HepG2 (cell line): ENCODE data around the gene TMEM19. TPM values are rescaled to one million over a fixed set of nuclear protein-coding genes. Genes with fewer than 3 reads are reported as not detected.
A peak's percentile ranks its signal among the peaks of the same experiment; 100 is the strongest.

Experiments
- ASH2L ChIP-seq: fragments of 300-600, 200-600 bp; sonication (generic); IDR thresholded peaks from 2 replicates; pipeline ENCODE4 v1.7.0; 2017; ENCODE audit warnings: low read depth, mild to moderate bottlenecking, moderate library complexity, mixed read lengths, low read length; ENCODE audit not compliant: insufficient read length
- FOXK1 ChIP-seq: sonication (generic); formaldehyde crosslinking; IDR thresholded peaks from 2 replicates; pipeline ENCODE4 v1.4.0; 2020; ENCODE audit warnings: low read depth, missing genetic modification reagents, borderline replicate concordance
- GLI4 ChIP-seq: sonication (generic); formaldehyde crosslinking; IDR thresholded peaks from 2 replicates; pipeline ENCODE4 v1.5.1; 2020; ENCODE audit warnings: missing genetic modification reagents, mild to moderate bottlenecking, moderate library complexity, borderline replicate concordance
- HES4 ChIP-seq: sonication (generic); formaldehyde crosslinking; IDR thresholded peaks from 2 replicates; pipeline ENCODE4 v1.9.0; 2021; ENCODE audit warnings: mild to moderate bottlenecking, missing genetic modification reagents, borderline replicate concordance
- HNF4G ChIP-seq, 2 experiments: sonication (generic) in 1 of 2; formaldehyde crosslinking in 1 of 2; IDR thresholded peaks; 2 replicates each; pipeline versions ENCODE4 v1.4.0 to v1.6.1; 2011 to 2020; ENCODE audit warnings: borderline replicate concordance in 2 of 2, low read depth in 2 of 2, mild to moderate bottlenecking in 2 of 2, low read length in 1 of 2, missing genetic modification reagents in 1 of 2, moderate library complexity in 1 of 2
- HNRNPUL1 ChIP-seq: fragments of 200-400 bp; formaldehyde crosslinking; IDR thresholded peaks from 2 replicates; pipeline ENCODE4 v1.6.1; 2017; ENCODE audit warnings: low read depth, mild to moderate bottlenecking, low read length, moderate library complexity
- KAT8 ChIP-seq: IDR thresholded peaks from 2 replicates; pipeline ENCODE4 v1.6.1; 2016; ENCODE audit warnings: missing genetic modification reagents, missing compliant biosample characterization
- RBM22 ChIP-seq: fragments of 200-400 bp; formaldehyde crosslinking; optimal IDR thresholded peaks from 2 replicates; pipeline ENCODE3; 2017; ENCODE audit warnings: mild to moderate bottlenecking, low read length, moderate library complexity
- SMARCC2 ChIP-seq: fragments of 450-650 bp; IDR thresholded peaks from 2 replicates; pipeline ENCODE4 v1.6.1; 2017; ENCODE audit warnings: antibody characterized with exemption, mild to moderate bottlenecking
- ZNF274 ChIP-seq: sonication (generic); formaldehyde crosslinking; IDR thresholded peaks from 2 replicates; pipeline ENCODE4 v1.5.1; 2020; ENCODE audit warnings: mild to moderate bottlenecking, missing genetic modification reagents
- ZNF451 ChIP-seq: sonication (generic); formaldehyde crosslinking; IDR thresholded peaks from 2 replicates; pipeline ENCODE4 v1.5.0; 2020; ENCODE audit warnings: mild to moderate bottlenecking, missing genetic modification reagents
- ZNF713 ChIP-seq: sonication (generic); formaldehyde crosslinking; IDR thresholded peaks from 2 replicates; pipeline ENCODE4 v1.4.0; 2020; ENCODE audit warnings: mild to moderate bottlenecking, missing genetic modification reagents
- polyA plus RNA-seq, 8 experiments: library from polyadenylated mRNA; depleted of rRNA in 3 of 8; stranded (reverse) in 7 of 8; unstranded in 1 of 8; fragments of >200 nt; fragmentation: Illumina TruSeq in 4 of 8; extraction: Trizol in 4 of 8; gene quantifications; 2 replicates each; pipeline versions ENCODE4 v1.2.1 to v1.2.3, GENCODE V29; 2011 to 2016; ENCODE audit warnings: low read depth in 4 of 8, missing spikeins in 1 of 8, mixed read lengths in 1 of 8; ENCODE audit not compliant: insufficient read depth in 1 of 8
- total RNA-seq, 5 experiments: library from RNA; depleted of rRNA; stranded (reverse); fragments of >200 nt; fragmentation: Illumina TruSeq; extraction: Trizol; gene quantifications; 2 replicates each; pipeline ENCODE4 v1.2.3, GENCODE V29; 2016; ENCODE audit warnings: low read depth in 1 of 5
- TF ChIP-seq, protein P1 (sequence below): sonication (generic); formaldehyde crosslinking; IDR thresholded peaks from 2 replicates; pipeline ENCODE4 v1.4.0; 2020; ENCODE audit warnings: mild to moderate bottlenecking, missing genetic modification reagents, borderline replicate concordance
- TF ChIP-seq, protein P2 (sequence below): IDR thresholded peaks from 2 replicates; pipeline ENCODE4 v1.6.1; 2016; ENCODE audit warnings: low read depth, missing genetic modification reagents, missing compliant biosample characterization
- TF ChIP-seq, protein P3 (sequence below): sonication (generic); formaldehyde crosslinking; IDR thresholded peaks from 2 replicates; pipeline ENCODE4 v1.4.0; 2020; ENCODE audit warnings: missing genetic modification reagents

The TMEM19 gene
- total and polyA plus RNA-seq, 2 of the 13 experiments (the other 11 are each of a cell fraction or from before 2014, with no cell fraction given): 16.9 to 22.5 TPM

DNA sequence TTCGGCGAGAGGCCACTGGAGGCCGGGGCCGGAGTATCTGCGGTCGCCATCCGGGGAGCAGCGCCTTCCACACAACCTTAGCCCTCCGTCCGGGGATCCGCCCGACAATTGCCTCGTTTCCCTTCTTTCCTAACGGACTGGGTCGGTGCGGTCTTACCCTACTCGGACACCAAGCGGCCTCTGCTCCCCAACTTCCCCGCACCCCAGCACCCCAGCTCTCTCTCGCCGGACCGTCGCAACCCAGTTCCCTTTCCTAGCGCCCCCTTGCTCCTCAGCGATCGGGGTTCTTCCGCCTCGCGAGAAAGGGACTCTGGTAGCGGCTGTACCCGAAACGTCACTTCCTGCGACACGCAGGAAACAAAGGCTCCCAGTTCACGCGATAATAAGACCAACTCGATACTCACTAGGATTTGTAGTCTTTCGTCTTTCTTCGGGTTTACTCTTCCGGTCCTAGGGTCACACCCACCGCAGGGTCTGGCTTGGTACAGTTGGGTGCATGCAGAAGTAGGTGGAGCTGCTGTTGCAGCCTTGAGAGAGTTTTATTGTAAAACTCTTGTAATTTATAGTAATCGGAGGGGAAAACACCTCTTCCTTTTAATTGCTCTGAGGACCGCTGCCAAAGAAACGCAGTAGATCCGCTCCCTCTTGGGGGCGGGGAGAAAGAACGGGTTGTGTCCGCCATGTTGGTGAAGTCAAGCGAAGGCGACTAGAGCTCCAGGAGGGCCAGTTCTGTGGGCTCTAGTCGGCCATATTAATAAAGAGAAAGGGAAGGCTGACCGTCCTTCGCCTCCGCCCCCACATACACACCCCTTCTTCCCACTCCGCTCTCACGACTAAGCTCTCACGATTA, 22.1 kb upstream of the TMEM19 start, which contains the start of the genes THAP2 and ZFC3H1 (continued):
- peak; percentile 60 for TF ChIP-seq ASH2L
- no peak for TF ChIP-seq HNF4G (IDR thresholded peaks at IDR 0.05; ENCODE audit: borderline replicate concordance, low read depth, low read length)
- no peak; the same call in 1 of the 2 replicates for TF ChIP-seq HNF4G (CRISPR knock-in tag; IDR thresholded peaks at IDR 0.05; ENCODE audit: borderline replicate concordance, low read depth)
- TF ChIP-seq, protein P1, sequence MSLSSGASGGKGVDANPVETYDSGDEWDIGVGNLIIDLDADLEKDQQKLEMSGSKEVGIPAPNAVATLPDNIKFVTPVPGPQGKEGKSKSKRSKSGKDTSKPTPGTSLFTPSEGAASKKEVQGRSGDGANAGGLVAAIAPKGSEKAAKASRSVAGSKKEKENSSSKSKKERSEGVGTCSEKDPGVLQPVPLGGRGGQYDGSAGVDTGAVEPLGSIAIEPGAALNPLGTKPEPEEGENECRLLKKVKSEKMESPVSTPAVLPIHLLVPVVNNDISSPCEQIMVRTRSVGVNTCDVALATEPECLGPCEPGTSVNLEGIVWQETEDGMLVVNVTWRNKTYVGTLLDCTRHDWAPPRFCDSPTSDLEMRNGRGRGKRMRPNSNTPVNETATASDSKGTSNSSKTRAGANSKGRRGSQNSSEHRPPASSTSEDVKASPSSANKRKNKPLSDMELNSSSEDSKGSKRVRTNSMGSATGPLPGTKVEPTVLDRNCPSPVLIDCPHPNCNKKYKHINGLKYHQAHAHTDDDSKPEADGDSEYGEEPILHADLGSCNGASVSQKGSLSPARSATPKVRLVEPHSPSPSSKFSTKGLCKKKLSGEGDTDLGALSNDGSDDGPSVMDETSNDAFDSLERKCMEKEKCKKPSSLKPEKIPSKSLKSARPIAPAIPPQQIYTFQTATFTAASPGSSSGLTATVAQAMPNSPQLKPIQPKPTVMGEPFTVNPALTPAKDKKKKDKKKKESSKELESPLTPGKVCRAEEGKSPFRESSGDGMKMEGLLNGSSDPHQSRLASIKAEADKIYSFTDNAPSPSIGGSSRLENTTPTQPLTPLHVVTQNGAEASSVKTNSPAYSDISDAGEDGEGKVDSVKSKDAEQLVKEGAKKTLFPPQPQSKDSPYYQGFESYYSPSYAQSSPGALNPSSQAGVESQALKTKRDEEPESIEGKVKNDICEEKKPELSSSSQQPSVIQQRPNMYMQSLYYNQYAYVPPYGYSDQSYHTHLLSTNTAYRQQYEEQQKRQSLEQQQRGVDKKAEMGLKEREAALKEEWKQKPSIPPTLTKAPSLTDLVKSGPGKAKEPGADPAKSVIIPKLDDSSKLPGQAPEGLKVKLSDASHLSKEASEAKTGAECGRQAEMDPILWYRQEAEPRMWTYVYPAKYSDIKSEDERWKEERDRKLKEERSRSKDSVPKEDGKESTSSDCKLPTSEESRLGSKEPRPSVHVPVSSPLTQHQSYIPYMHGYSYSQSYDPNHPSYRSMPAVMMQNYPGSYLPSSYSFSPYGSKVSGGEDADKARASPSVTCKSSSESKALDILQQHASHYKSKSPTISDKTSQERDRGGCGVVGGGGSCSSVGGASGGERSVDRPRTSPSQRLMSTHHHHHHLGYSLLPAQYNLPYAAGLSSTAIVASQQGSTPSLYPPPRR (CRISPR knock-in tag): no peak; the same call in 1 of the 2 replicates
- TF ChIP-seq HNRNPUL1: no peak
- TF ChIP-seq RBM22: no peak
- no peak for TF ChIP-seq SMARCC2
- TF ChIP-seq FOXK1 (CRISPR knock-in tag): peak; percentile 63; the same call in 1 of the 2 replicates
- TF ChIP-seq, protein P2, sequence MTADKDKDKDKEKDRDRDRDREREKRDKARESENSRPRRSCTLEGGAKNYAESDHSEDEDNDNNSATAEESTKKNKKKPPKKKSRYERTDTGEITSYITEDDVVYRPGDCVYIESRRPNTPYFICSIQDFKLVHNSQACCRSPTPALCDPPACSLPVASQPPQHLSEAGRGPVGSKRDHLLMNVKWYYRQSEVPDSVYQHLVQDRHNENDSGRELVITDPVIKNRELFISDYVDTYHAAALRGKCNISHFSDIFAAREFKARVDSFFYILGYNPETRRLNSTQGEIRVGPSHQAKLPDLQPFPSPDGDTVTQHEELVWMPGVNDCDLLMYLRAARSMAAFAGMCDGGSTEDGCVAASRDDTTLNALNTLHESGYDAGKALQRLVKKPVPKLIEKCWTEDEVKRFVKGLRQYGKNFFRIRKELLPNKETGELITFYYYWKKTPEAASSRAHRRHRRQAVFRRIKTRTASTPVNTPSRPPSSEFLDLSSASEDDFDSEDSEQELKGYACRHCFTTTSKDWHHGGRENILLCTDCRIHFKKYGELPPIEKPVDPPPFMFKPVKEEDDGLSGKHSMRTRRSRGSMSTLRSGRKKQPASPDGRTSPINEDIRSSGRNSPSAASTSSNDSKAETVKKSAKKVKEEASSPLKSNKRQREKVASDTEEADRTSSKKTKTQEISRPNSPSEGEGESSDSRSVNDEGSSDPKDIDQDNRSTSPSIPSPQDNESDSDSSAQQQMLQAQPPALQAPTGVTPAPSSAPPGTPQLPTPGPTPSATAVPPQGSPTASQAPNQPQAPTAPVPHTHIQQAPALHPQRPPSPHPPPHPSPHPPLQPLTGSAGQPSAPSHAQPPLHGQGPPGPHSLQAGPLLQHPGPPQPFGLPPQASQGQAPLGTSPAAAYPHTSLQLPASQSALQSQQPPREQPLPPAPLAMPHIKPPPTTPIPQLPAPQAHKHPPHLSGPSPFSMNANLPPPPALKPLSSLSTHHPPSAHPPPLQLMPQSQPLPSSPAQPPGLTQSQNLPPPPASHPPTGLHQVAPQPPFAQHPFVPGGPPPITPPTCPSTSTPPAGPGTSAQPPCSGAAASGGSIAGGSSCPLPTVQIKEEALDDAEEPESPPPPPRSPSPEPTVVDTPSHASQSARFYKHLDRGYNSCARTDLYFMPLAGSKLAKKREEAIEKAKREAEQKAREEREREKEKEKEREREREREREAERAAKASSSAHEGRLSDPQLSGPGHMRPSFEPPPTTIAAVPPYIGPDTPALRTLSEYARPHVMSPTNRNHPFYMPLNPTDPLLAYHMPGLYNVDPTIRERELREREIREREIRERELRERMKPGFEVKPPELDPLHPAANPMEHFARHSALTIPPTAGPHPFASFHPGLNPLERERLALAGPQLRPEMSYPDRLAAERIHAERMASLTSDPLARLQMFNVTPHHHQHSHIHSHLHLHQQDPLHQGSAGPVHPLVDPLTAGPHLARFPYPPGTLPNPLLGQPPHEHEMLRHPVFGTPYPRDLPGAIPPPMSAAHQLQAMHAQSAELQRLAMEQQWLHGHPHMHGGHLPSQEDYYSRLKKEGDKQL (CRISPR knock-in tag): no peak
- TF ChIP-seq ZNF274 (CRISPR knock-in tag): no peak
- TF ChIP-seq GLI4: no peak
- TF ChIP-seq KAT8 (CRISPR knock-in tag): peak; percentile 90
- peak; percentile 29; the same call in 1 of the 2 replicates for TF ChIP-seq HES4
- TF ChIP-seq, protein P3, sequence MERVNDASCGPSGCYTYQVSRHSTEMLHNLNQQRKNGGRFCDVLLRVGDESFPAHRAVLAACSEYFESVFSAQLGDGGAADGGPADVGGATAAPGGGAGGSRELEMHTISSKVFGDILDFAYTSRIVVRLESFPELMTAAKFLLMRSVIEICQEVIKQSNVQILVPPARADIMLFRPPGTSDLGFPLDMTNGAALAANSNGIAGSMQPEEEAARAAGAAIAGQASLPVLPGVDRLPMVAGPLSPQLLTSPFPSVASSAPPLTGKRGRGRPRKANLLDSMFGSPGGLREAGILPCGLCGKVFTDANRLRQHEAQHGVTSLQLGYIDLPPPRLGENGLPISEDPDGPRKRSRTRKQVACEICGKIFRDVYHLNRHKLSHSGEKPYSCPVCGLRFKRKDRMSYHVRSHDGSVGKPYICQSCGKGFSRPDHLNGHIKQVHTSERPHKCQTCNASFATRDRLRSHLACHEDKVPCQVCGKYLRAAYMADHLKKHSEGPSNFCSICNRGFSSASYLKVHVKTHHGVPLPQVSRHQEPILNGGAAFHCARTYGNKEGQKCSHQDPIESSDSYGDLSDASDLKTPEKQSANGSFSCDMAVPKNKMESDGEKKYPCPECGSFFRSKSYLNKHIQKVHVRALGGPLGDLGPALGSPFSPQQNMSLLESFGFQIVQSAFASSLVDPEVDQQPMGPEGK: peak; percentile 47; the same call in 1 of the 2 replicates
- TF ChIP-seq ZNF451 (CRISPR knock-in tag): 0 out of 2 replicates have a peak, but pooled peaks have one; percentile 50
- no peak for TF ChIP-seq ZNF713 (CRISPR knock-in tag)
